Activated CD8-positive, alpha-beta T cell treated with anti-CD3 and anti-CD28 coated beads, Interleukin-2, amount 10 ng/mL, durations not matched to agents 7 days and 5 days (primary cell): Measurements from ENCODE around the gene ERGIC3. TPM values are rescaled to one million over a fixed set of nuclear protein-coding genes. Genes with fewer than 3 reads are reported as not detected.

ENCODE experiments used
- ATAC-seq: fragments of 150-1000 bp; cut with Tn5 transposase; one replicate; pipeline ENCODE4 v1.10.0; 2021; ENCODE audit warnings: moderate library complexity
- CTCF ChIA-PET: fragments of 350-600 bp; sonication (Branson Sonifier 250); formaldehyde crosslinking; loops from one replicate; lab custom pipeline; 2021; ENCODE audit warnings: antibody characterized with exemption; lab: Charles Lee
- POLR2A ChIA-PET: fragments of 350-600 bp; sonication (Branson Sonifier 250); formaldehyde crosslinking; loops from one replicate; lab custom pipeline; 2021; ENCODE audit warnings: antibody characterized with exemption; lab: Charles Lee
- DNase-seq: peaks from one replicate; pipeline ENCODE4 v3.0.0-alpha.2; 2020
- H3K27ac Mint-ChIP-seq: one replicate; pipeline ENCODE4 v1.8.0; 2021; ENCODE audit warnings: mild to moderate bottlenecking, mixed read lengths
- H3K27me3 Mint-ChIP-seq: one replicate; pipeline ENCODE4 v1.8.0; 2021; ENCODE audit warnings: low read depth, mixed read lengths
- H3K36me3 Mint-ChIP-seq: one replicate; pipeline ENCODE4 v1.8.0; 2021; ENCODE audit warnings: low read depth, mixed read lengths
- H3K4me1 Mint-ChIP-seq: one replicate; pipeline ENCODE4 v1.8.0; 2021; ENCODE audit warnings: low read depth, mixed read lengths
- H3K4me3 Mint-ChIP-seq: one replicate; pipeline ENCODE4 v1.8.0; 2021; ENCODE audit warnings: mild to moderate bottlenecking, mixed read lengths
- H3K9me3 Mint-ChIP-seq: one replicate; pipeline ENCODE4 v1.8.0; 2022; ENCODE audit warnings: mixed read lengths; ENCODE audit not compliant: insufficient read depth
- total RNA-seq, 2 experiments: library from RNA; stranded (reverse); gene quantifications; one replicate each; pipeline ENCODE4 v1.2.3, GENCODE V29; 2021

ERGIC3 gene
- total RNA-seq, 2 experiments from 2014 or later: 114 to 122 TPM

DNA sequence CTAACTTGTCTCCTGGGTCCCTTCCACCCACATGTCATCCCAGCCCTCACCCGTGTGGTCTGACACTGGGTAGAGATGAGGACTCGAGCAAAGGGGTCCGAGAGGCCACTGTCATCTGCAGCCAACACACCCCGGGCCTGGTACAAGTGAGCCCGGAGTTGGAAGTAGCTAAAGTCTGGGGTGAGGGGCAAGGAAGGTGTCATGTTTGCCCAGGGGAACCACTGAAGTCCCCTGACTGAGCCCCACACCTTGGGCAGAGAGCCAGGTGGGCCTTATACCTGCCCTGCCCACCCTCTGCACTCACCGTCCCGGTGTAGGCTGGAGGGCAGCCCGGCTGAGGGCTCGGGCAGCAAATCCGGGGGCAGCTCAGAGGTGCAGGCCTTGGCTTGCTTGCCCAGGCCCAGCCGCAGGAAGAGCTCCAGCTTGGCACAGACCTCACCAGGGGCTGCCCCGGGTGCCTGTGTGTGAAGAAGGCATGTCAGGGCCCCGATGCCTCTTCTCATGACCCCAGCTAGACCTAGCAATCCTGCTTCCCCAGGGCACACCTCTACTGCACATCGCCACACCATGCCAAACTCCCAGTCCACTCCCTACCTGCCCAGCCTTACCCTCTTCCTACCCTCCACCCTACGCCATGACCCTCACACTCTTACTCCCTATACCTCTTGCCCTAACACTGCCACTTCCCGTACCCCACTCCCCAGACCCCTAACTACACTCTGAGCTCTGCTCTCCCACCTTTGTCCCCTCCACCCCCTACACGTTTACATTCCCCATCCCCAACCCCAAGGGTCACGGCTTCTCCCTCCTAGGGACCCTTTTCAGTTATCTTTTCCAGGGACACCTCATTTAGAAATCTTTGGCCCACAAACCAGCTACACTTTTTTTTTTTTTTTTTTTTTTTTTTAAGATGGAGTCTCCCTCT, 42.0 kb downstream of the ERGIC3 start:
- ChIA-PET CTCF (interaction anchor here (1.3 kb wide), 1 partner anchor 9 kb away, joined by 3 read pairs; no protein-coding TSS in a partner anchor), POLR2A (no interaction called here)
- peaks cover 2% of the 10 kb centered on the region for H3K27me3 Mint-ChIP-seq
- no peaks in the 10 kb centered on the region for H3K9me3 Mint-ChIP-seq
- DNase-seq: no peak
- no peak overlapping the region for H3K4me3 Mint-ChIP-seq
- H3K27ac Mint-ChIP-seq: no peak overlapping the region
- ATAC-seq: no peak
- H3K36me3 Mint-ChIP-seq: no peaks in the 10 kb centered on the region
- no peaks in the 10 kb centered on the region for H3K4me1 Mint-ChIP-seq

DNA sequence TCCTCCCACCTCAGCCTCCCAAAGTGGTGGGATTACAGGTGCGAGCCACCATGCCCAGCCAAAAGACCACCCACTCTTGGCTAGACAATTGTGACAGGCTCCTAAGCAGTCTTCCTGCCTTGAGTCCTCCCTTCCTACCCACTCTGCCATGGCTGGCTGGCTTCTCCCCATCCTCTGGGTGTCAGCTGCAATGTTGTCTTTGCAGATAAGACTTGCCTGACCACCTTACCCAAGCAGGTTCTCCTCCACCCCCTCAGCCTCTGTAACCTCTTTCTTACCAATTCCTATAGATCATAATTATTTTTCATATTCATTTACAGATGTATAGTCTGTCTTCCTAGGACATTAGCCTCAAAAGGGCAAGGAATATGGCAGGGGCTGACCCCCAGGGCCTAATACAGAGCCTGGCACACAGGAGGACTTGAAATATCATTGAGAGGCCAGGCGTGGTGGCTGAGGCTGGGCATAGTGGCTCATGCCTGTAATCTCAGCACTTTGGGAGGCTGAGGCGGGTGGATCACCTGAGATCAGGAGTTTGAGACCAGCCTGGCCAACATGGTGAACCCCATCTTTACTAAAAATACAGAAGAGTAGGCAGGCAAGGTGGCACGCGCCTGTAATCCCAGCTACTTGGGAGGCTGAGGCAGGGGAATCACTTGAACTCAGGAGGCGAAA, 45.0 kb downstream of the ERGIC3 start:
- Mint-ChIP-seq H3K4me1 (no peaks in the 10 kb centered on the region), H3K27ac (no peak overlapping the region), H3K9me3 (no peaks in the 10 kb centered on the region), H3K27me3 (peaks cover 2% of the 10 kb centered on the region), H3K36me3 (no peaks in the 10 kb centered on the region), H3K4me3 (no peak overlapping the region)
- CTCF ChIA-PET: no interaction called here
- POLR2A ChIA-PET: no interaction called here
- DNase-seq (no peak), ATAC-seq (no peak)

DNA sequence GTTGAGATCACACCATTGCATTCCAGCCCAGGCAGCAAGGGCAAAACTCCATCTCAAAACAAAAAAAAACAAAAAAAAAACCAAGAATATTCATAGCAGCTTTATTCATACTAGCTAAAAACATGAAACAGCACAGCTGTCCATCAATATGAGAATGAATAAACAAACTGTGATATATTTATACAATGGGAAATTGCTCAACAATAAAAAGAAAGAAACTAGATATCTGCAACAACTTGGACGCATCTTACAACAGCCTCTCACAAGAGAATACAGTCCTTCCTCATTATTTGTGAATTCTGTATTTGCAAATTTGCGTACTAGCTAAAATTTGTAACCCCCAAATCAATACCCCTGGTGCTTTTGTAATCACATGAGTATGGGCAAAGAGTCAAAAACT, 45.6 kb downstream of the ERGIC3 start:
- Mint-ChIP-seq H3K4me1 (no peaks in the 10 kb centered on the region), H3K27ac (no peak overlapping the region), H3K27me3 (peaks cover 4% of the 10 kb centered on the region), H3K4me3 (no peak overlapping the region), H3K9me3 (no peaks in the 10 kb centered on the region), H3K36me3 (no peaks in the 10 kb centered on the region)
- POLR2A ChIA-PET: interaction anchor here (0.5 kb wide), 1 partner anchor 105 kb away, joined by 8 read pairs; no protein-coding TSS in a partner anchor
- ATAC-seq (no peak), DNase-seq (no peak)
- CTCF ChIA-PET: no interaction called here

GRCh38 chr20:35588397-35588796, 46.5 kb downstream of the ERGIC3 start:
- no peak overlapping the region for H3K4me3 Mint-ChIP-seq
- DNase-seq (no peak), ATAC-seq (no peak)
- ChIA-PET CTCF (no interaction called here), POLR2A (no interaction called here)
- H3K27me3 Mint-ChIP-seq: peaks cover 7% of the 10 kb centered on the region
- no peaks in the 10 kb centered on the region for H3K4me1 Mint-ChIP-seq
- H3K9me3 Mint-ChIP-seq: no peaks in the 10 kb centered on the region
- no peak overlapping the region for H3K27ac Mint-ChIP-seq
- no peaks in the 10 kb centered on the region for H3K36me3 Mint-ChIP-seq

GRCh38 chr20:35592339-35592974, 50.6 kb downstream of the ERGIC3 start:
- H3K27me3 Mint-ChIP-seq: peaks cover 20% of the 10 kb centered on the region
- POLR2A ChIA-PET: no interaction called here
- CTCF ChIA-PET: interaction anchor here (0.8 to 1.0 kb wide), 2 partner anchors 9 to 131 kb away, joined by 3 to 4 read pairs; no protein-coding TSS in a partner anchor
- no peaks in the 10 kb centered on the region for H3K36me3 Mint-ChIP-seq
- DNase-seq (no peak), ATAC-seq (no peak)
- no peak overlapping the region for H3K4me3 Mint-ChIP-seq
- H3K9me3 Mint-ChIP-seq: no peaks in the 10 kb centered on the region
- no peak overlapping the region for H3K27ac Mint-ChIP-seq
- H3K4me1 Mint-ChIP-seq: no peaks in the 10 kb centered on the region

DNA sequence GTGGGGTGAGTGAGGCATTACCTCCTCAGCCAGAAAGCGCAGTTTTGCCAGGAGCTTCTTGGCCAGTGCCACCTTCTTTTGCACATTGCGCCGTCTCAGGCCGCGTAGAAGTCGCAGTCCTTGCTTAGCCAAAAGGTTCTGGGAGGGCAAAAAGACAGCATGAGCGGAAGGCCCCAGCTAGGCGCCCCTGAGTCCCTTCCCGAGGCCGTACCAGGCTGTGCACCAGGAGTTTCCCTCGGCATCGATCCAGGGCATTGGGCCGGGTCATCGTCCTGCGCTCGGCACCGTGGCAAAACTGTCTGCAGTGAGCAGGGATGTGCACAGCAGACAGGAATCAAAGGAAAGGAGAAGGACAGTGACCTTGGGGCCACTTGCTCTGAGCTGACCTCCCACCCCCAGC, 53.6 kb downstream of the ERGIC3 start:
- Mint-ChIP-seq H3K36me3 (no peaks in the 10 kb centered on the region), H3K9me3 (no peaks in the 10 kb centered on the region), H3K4me3 (no peak overlapping the region), H3K27me3 (peaks cover 42% of the 10 kb centered on the region), H3K27ac (no peak overlapping the region), H3K4me1 (no peaks in the 10 kb centered on the region)
- DNase-seq (no peak), ATAC-seq (no peak)
- ChIA-PET POLR2A (no interaction called here), CTCF (interaction anchor here (1.6 kb wide), 1 partner anchor 289 kb away, joined by 3 read pairs; no protein-coding TSS in a partner anchor)

DNA sequence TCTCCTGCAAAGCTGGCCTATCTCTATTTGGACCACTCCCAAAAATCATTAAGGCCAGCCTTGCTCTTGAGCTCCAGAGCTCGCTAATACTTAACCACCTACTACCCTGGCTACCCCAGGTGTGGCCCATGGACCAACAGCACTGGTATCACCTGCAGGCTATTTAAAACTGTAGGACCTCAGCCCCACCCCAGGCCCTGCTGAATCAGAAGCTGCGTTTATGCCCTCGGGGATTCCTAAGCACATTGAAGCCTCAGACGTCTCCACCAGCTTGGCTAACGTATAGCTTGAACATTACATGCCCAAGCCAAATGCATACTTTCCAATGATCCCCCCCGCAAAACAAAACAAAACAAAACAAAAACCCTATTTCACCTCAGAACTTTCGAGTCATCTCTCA, 54.0 kb downstream of the ERGIC3 start:
- no peaks in the 10 kb centered on the region for H3K9me3 Mint-ChIP-seq
- H3K27me3 Mint-ChIP-seq: peaks cover 47% of the 10 kb centered on the region
- H3K36me3 Mint-ChIP-seq: no peaks in the 10 kb centered on the region
- no peak overlapping the region for H3K27ac Mint-ChIP-seq
- no peak for DNase-seq
- CTCF ChIA-PET: interaction anchor here (1.6 kb wide), 1 partner anchor 288 kb away, joined by 3 read pairs; no protein-coding TSS in a partner anchor
- H3K4me1 Mint-ChIP-seq: peaks cover 3% of the 10 kb centered on the region
- no peak overlapping the region for H3K4me3 Mint-ChIP-seq
- POLR2A ChIA-PET: no interaction called here
- no peak for ATAC-seq

DNA sequence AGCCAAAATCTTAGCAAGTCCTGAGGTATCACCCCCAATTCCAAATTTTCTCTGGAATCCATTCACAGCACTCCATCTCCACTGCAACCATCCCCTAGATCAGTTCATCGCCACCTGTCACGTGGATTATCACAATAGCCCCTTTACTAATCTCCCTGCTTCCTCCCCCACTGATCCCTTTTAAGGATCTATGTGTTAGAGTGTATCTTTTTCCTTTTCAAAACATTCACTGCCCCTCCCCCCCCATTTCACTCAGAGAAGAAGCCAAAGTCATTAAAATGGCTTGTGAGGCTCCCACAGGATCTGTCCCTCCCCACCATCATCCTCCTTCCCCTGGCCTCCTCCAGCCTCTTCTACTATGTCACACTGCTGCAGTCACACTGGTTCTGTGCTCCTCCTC, 55.3 kb downstream of the ERGIC3 start:
- Mint-ChIP-seq H3K27ac (no peak overlapping the region), H3K9me3 (no peaks in the 10 kb centered on the region), H3K4me1 (peaks cover 10% of the 10 kb centered on the region), H3K36me3 (no peaks in the 10 kb centered on the region), H3K4me3 (no peak overlapping the region), H3K27me3 (peaks cover 55% of the 10 kb centered on the region)
- CTCF ChIA-PET: interaction anchor here (0.6 kb wide), 1 partner anchor 299 kb away, joined by 3 read pairs; no protein-coding TSS in a partner anchor
- POLR2A ChIA-PET: interaction anchor here (2.1 kb wide), 1 partner anchor 19 kb away, joined by 5 read pairs; the partner anchor contains the start of gene SPAG4
- DNase-seq (no peak), ATAC-seq (no peak)

- ChIA-PET POLR2A (interaction anchor here (1.4 to 2.1 kb wide), 2 partner anchors 12 to 107 kb away, joined by 5 to 6 read pairs; no protein-coding TSS in a partner anchor), CTCF (no interaction called here)
Measured at GRCh38 chr20:35598476-35598875, 56.6 kb downstream of the ERGIC3 start.

DNA sequence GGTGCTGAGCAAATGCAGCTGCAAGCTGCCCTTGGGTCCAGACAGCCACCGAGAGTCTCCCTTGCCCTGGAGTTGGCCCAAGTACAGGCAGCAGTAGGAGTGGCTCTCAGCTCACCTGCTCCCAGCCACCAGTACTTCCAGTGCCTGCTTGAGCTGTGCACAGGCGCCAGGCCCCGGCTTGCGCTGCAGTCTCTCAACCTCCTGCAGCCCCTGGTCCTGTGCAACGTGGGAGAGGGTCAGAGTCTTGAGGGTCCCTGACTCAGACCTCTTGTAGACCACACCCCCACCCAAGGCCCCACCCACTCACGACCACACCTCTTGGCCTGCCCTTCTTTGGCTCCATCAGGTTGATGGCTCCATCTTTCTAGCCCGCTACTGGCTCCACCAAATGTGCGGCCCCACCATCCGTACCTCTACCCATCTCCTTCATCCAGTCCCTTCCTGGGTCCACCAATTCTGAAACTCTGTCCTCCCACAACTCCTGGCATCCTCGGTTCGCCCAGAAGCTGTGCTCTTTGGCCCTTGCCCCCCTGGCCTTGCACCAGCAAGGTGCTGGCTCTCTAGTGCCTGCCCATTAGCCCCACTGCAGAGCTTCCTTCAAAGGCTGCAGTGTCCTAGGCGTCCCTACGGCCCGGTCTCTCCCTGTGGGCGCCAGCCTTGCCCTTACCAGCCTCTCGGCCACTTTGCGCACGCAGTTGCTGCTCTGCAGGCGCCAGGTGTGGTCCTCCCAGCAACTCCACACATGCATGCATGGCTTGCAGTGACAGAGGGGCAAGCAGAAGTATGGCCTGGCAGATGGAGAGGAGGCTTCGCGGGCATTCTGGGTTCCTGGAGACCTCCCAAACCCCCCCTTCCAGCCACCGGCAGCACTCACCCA, 57.3 kb downstream of the ERGIC3 start:
- no peak for DNase-seq
- Mint-ChIP-seq H3K9me3 (no peaks in the 10 kb centered on the region), H3K4me3 (no peak overlapping the region), H3K27me3 (peaks cover 62% of the 10 kb centered on the region), H3K36me3 (no peaks in the 10 kb centered on the region), H3K27ac (no peak overlapping the region), H3K4me1 (peaks cover 10% of the 10 kb centered on the region)
- CTCF ChIA-PET: no interaction called here
- ATAC-seq: no peak
- POLR2A ChIA-PET: interaction anchor here (1.4 to 2.1 kb wide), 2 partner anchors 11 to 108 kb away, joined by 5 to 6 read pairs; no protein-coding TSS in a partner anchor

More at GRCh38 chr20:35598476-35598875, 56.6 kb downstream of the ERGIC3 start:
- Mint-ChIP-seq H3K9me3 (no peaks in the 10 kb centered on the region), H3K27me3 (peaks cover 62% of the 10 kb centered on the region), H3K36me3 (no peaks in the 10 kb centered on the region), H3K4me1 (peaks cover 10% of the 10 kb centered on the region), H3K27ac (no peak overlapping the region), H3K4me3 (no peak overlapping the region)
- DNase-seq (no peak), ATAC-seq (no peak)
